ENCODE results near the gene SCYL2. TPM values are rescaled to one million over a fixed set of nuclear protein-coding genes. Genes with fewer than 3 reads are reported as not detected.
"Not testable (repeated sequence)": the region's sequence is repeated elsewhere in the genome, so short reads cannot be mapped to it uniquely, and the experiment has no call there.

Gene SCYL2
- 10 to 100 TPM; 25.9 to 29.3 TPM for total RNA-seq

GRCh38 chr12:100266835-100267602, at the start of gene SCYL2, which contains the start of gene DEPDC4:
Gene SCYL2 (plus strand): TSS chr12:100267177. CDS start chr12:100282971, 15,794 bp downstream.
Gene DEPDC4 (minus strand): TSS chr12:100267079. CDS start chr12:100267076, 3 bp downstream.
- CTCF ChIA-PET: interaction anchor here (0.5 to 1.3 kb wide), 5 partner anchors 66 to 407 kb away, joined by 3 to 4 read pairs (median 4); partner anchors contain the start of gene ACTR6
- ATAC-seq: peak; percentile 95
- Mint-ChIP-seq H3K4me3 (peak within 1 kb of the TSS; percentile 82), H3K27me3 (no peaks in the 10 kb centered on the region), H3K27ac (peak within 1 kb of the TSS; percentile 95), H3K9me3 (ENCODE audit: low read depth) (no peaks in the 10 kb centered on the region), H3K36me3 (ENCODE audit: low read depth) (peaks cover 1% of the 10 kb centered on the region), H3K4me1 (peaks cover 23% of the 10 kb centered on the region)
- POLR2A ChIA-PET: interaction anchor here (0.8 to 1.4 kb wide), 2 partner anchors 65 to 66 kb away, joined by 6 read pairs; partner anchors contain the start of gene ACTR6
- DNase-seq: peak; percentile 97
- intact Hi-C loops (cut with DNase I, micrococcal nuclease): loop anchor here (1.0 to 10.0 kb wide), 9 partner anchors 67 to 1858 kb away; partner anchors contain the start of genes ACTR6 (in 2 of the 2), BLTP3B (in 2 of the 2), UTP20 (in 2 of the 2) and APAF1 (in 1 of the 2)

- intact Hi-C loops (cut with DNase I, micrococcal nuclease): no loop called here
- ChIA-PET POLR2A (no interaction called here), CTCF (no interaction called here)
- H3K36me3 Mint-ChIP-seq (ENCODE audit: low read depth): peaks cover 19% of the 10 kb centered on the region
- no peaks in the 10 kb centered on the region for H3K9me3 Mint-ChIP-seq (ENCODE audit: low read depth)
- no peak overlapping the region for H3K4me3 Mint-ChIP-seq
- no peak for DNase-seq
- no peaks in the 10 kb centered on the region for H3K27me3 Mint-ChIP-seq
- no peak overlapping the region for H3K27ac Mint-ChIP-seq
- peaks cover 1% of the 10 kb centered on the region for H3K4me1 Mint-ChIP-seq
- no peak for ATAC-seq
Measured at GRCh38 chr12:100219328-100220109, 47.5 kb upstream of the SCYL2 start.

- H3K4me1 Mint-ChIP-seq: no peaks in the 10 kb centered on the region
- H3K27me3 Mint-ChIP-seq: no peaks in the 10 kb centered on the region
- intact Hi-C loops (cut with DNase I, micrococcal nuclease): no loop called here
- H3K4me3 Mint-ChIP-seq: no peak overlapping the region
- peaks cover 24% of the 10 kb centered on the region for H3K36me3 Mint-ChIP-seq (ENCODE audit: low read depth)
- DNase-seq (no peak), ATAC-seq (no peak)
- H3K27ac Mint-ChIP-seq: no peak overlapping the region
- ChIA-PET CTCF (interaction anchor here (0.9 to 1.0 kb wide), 2 partner anchors 64 to 183 kb away, joined by 3 read pairs; no protein-coding TSS in a partner anchor), POLR2A (no interaction called here)
- no peaks in the 10 kb centered on the region for H3K9me3 Mint-ChIP-seq (ENCODE audit: low read depth)
Measured at GRCh38 chr12:100221523-100221922, 45.5 kb upstream of the SCYL2 start.

GRCh38 chr12:100222173-100222572, 44.8 kb upstream of the SCYL2 start:
- POLR2A ChIA-PET, ATAC-seq, H3K27ac Mint-ChIP-seq: not testable (repeated sequence)

GRCh38 chr12:100225491-100225890, 41.5 kb upstream of the SCYL2 start:
- DNase-seq: no peak
- no peaks in the 10 kb centered on the region for H3K27me3 Mint-ChIP-seq
- H3K4me1 Mint-ChIP-seq: no peaks in the 10 kb centered on the region
- peaks cover 24% of the 10 kb centered on the region for H3K36me3 Mint-ChIP-seq (ENCODE audit: low read depth)
- no peak overlapping the region for H3K4me3 Mint-ChIP-seq
- ATAC-seq: no peak
- H3K27ac Mint-ChIP-seq: no peak overlapping the region
- intact Hi-C loops (cut with DNase I, micrococcal nuclease): no loop called here
- H3K9me3 Mint-ChIP-seq (ENCODE audit: low read depth): no peaks in the 10 kb centered on the region
- CTCF ChIA-PET: interaction anchor here (0.5 kb wide), 1 partner anchor 23 kb away, joined by 3 read pairs; no protein-coding TSS in a partner anchor
- POLR2A ChIA-PET: no interaction called here

More at GRCh38 chr12:100222173-100222572, 44.8 kb upstream of the SCYL2 start:
- H3K27me3 Mint-ChIP-seq; DNase-seq; H3K9me3 Mint-ChIP-seq (ENCODE audit: low read depth); intact Hi-C loops (cut with DNase I, micrococcal nuclease); H3K4me3 Mint-ChIP-seq; CTCF ChIA-PET; H3K4me1 Mint-ChIP-seq: not testable (repeated sequence)
- peaks cover 24% of the 10 kb centered on the region for H3K36me3 Mint-ChIP-seq (ENCODE audit: low read depth)

- Mint-ChIP-seq H3K4me1 (no peaks in the 10 kb centered on the region), H3K27ac (no peak overlapping the region), H3K27me3 (no peaks in the 10 kb centered on the region), H3K4me3 (no peak overlapping the region), H3K36me3 (ENCODE audit: low read depth) (peaks cover 12% of the 10 kb centered on the region), H3K9me3 (ENCODE audit: low read depth) (no peaks in the 10 kb centered on the region)
- intact Hi-C loops (cut with DNase I, micrococcal nuclease): no loop called here
- POLR2A ChIA-PET: no interaction called here
- CTCF ChIA-PET: no interaction called here
- peak; percentile 57 for ATAC-seq
- DNase-seq: no peak
Measured at GRCh38 chr12:100229036-100229635, 37.8 kb upstream of the SCYL2 start.

GRCh38 chr12:100229876-100230275, 37.1 kb upstream of the SCYL2 start:
- DNase-seq (no peak), ATAC-seq (no peak)
- no peaks in the 10 kb centered on the region for H3K4me1 Mint-ChIP-seq
- intact Hi-C loops (cut with DNase I, micrococcal nuclease): loop anchor here (5.0 to 10.0 kb wide), 3 partner anchors 445 to 515 kb away; no protein-coding TSS in a partner anchor
- H3K27me3 Mint-ChIP-seq: no peaks in the 10 kb centered on the region
- no peak overlapping the region for H3K4me3 Mint-ChIP-seq
- H3K27ac Mint-ChIP-seq: no peak overlapping the region
- ChIA-PET POLR2A (interaction anchor here (0.6 to 0.7 kb wide), 2 partner anchors 42 to 94 kb away, joined by 8 to 10 read pairs; no protein-coding TSS in a partner anchor), CTCF (interaction anchor here (0.6 kb wide), 1 partner anchor 27 kb away, joined by 6 read pairs; no protein-coding TSS in a partner anchor)
- H3K9me3 Mint-ChIP-seq (ENCODE audit: low read depth): no peaks in the 10 kb centered on the region
- H3K36me3 Mint-ChIP-seq (ENCODE audit: low read depth): peaks cover 10% of the 10 kb centered on the region

GRCh38 chr12:100231873-100232272, 35.1 kb upstream of the SCYL2 start:
- CTCF ChIA-PET: interaction anchor here (0.8 kb wide), 1 partner anchor 173 kb away, joined by 3 read pairs; no protein-coding TSS in a partner anchor
- H3K27me3 Mint-ChIP-seq; H3K4me3 Mint-ChIP-seq; H3K27ac Mint-ChIP-seq; DNase-seq; H3K4me1 Mint-ChIP-seq; H3K36me3 Mint-ChIP-seq (ENCODE audit: low read depth); H3K9me3 Mint-ChIP-seq (ENCODE audit: low read depth); POLR2A ChIA-PET; ATAC-seq: not testable (repeated sequence)
- intact Hi-C loops (cut with DNase I, micrococcal nuclease): loop anchor here (5.0 to 10.0 kb wide), 3 partner anchors 443 to 513 kb away; no protein-coding TSS in a partner anchor

- Mint-ChIP-seq H3K4me3 (no peak overlapping the region), H3K9me3 (ENCODE audit: low read depth) (no peaks in the 10 kb centered on the region), H3K27ac (no peak overlapping the region), H3K36me3 (ENCODE audit: low read depth) (no peaks in the 10 kb centered on the region), H3K4me1 (no peaks in the 10 kb centered on the region), H3K27me3 (no peaks in the 10 kb centered on the region)
- ChIA-PET POLR2A (no interaction called here), CTCF (interaction anchor here (0.6 to 1.7 kb wide), 3 partner anchors 170 to 1278 kb away, joined by 3 to 11 read pairs (median 4); no protein-coding TSS in a partner anchor)
- no peak for DNase-seq
- no peak for ATAC-seq
- intact Hi-C loops (cut with DNase I, micrococcal nuclease): loop anchor here (1.0 to 10.0 kb wide), 5 partner anchors 170 to 511 kb away; no protein-coding TSS in a partner anchor
Measured at GRCh38 chr12:100234166-100234565, 32.8 kb upstream of the SCYL2 start.

GRCh38 chr12:100234591-100235304, 32.2 kb upstream of the SCYL2 start:
- CTCF ChIA-PET: interaction anchor here (0.5 to 1.8 kb wide), 10 partner anchors 12 to 319 kb away, joined by 3 to 13 read pairs (median 3); no protein-coding TSS in a partner anchor
- Mint-ChIP-seq H3K4me1 (no peaks in the 10 kb centered on the region), H3K27ac (no peak overlapping the region), H3K36me3 (ENCODE audit: low read depth) (no peaks in the 10 kb centered on the region), H3K27me3 (no peaks in the 10 kb centered on the region), H3K9me3 (ENCODE audit: low read depth) (no peaks in the 10 kb centered on the region), H3K4me3 (no peak overlapping the region)
- POLR2A ChIA-PET: no interaction called here
- DNase-seq (peak; percentile 6), ATAC-seq (no peak)
- intact Hi-C loops (cut with DNase I, micrococcal nuclease): loop anchor here (1.0 to 10.0 kb wide), 5 partner anchors 170 to 510 kb away; no protein-coding TSS in a partner anchor

Data from activated CD4-positive, alpha-beta T cell treated with anti-CD3 and anti-CD28 coated beads for 36 hours (primary cell).